HCT116 (cell line): ENCODE data around the gene POLD1.

Experiments used
- EZH2phosphoT487 ChIP-seq: fragments of 200-600 bp; IDR thresholded peaks from 2 replicates; pipeline ENCODE4 v1.6.1; 2018; ENCODE audit warnings: antibody characterized with exemption, borderline replicate concordance
- POLR2A ChIP-seq: IDR thresholded peaks from 2 replicates; pipeline ENCODE4 v1.7.0; 2011; ENCODE audit warnings: borderline replicate concordance; ENCODE audit not compliant: insufficient read depth, insufficient read length; ENCODE audit errors: extremely low read depth
- TCF7L2 ChIP-seq: IDR thresholded peaks from 2 replicates; pipeline ENCODE4 v1.7.0; 2011; ENCODE audit warnings: borderline replicate concordance, inconsistent platforms; ENCODE audit not compliant: insufficient read depth, insufficient read length; ENCODE audit errors: extremely low read depth
- TF ChIP-seq, protein P1 (sequence below): IDR thresholded peaks from 2 replicates; pipeline ENCODE4 v1.6.1; 2012
- TF ChIP-seq, protein P2 (sequence below), 3 experiments: fragments of 200-600 bp in 1 of 3; sonication (generic) in 1 of 3; IDR thresholded peaks in 2 of 3; conservative IDR thresholded peaks in 1 of 3; 2 replicates each; pipeline ENCODE4 v1.5.1; 2012 to 2017; ENCODE audit warnings: low read depth in 2 of 3, low read length in 2 of 3, antibody characterized with exemption in 1 of 3, borderline replicate concordance in 1 of 3, control low read depth in 1 of 3, mild to moderate bottlenecking in 1 of 3, mixed read lengths in 1 of 3, mixed run types in 1 of 3, moderate library complexity in 1 of 3; ENCODE audit not compliant: insufficient read depth in 1 of 3
- TF ChIP-seq, protein P3 (sequence below): IDR thresholded peaks from 2 replicates; pipeline ENCODE4 v1.6.1; 2012

DNA sequence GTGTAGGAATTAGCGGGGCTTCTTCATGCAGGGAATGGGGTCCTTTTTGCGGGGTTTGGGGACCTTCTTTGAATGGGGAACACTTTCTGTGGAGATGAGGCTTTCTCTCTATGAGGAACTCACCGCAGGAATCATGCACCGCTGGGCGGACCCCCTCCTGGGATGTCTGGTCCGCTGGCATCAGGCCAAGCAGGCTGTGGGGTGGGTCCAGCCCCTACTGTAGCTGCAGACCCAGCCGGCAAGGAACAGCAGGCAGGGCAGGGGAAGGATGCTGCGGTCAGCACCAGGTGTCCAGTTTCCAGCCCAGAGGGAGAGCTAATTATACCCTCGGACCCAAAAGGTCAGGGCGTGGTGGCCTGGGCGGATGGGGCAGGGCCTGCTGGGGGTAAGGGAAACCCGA is 50.4 kb downstream of the POLD1 start:
- TF ChIP-seq EZH2phosphoT487 (no peak), POLR2A (no peak), TCF7L2 (no peak)
- TF ChIP-seq, protein P1, sequence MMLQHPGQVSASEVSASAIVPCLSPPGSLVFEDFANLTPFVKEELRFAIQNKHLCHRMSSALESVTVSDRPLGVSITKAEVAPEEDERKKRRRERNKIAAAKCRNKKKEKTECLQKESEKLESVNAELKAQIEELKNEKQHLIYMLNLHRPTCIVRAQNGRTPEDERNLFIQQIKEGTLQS, result no peak
- TF ChIP-seq, protein P2, sequence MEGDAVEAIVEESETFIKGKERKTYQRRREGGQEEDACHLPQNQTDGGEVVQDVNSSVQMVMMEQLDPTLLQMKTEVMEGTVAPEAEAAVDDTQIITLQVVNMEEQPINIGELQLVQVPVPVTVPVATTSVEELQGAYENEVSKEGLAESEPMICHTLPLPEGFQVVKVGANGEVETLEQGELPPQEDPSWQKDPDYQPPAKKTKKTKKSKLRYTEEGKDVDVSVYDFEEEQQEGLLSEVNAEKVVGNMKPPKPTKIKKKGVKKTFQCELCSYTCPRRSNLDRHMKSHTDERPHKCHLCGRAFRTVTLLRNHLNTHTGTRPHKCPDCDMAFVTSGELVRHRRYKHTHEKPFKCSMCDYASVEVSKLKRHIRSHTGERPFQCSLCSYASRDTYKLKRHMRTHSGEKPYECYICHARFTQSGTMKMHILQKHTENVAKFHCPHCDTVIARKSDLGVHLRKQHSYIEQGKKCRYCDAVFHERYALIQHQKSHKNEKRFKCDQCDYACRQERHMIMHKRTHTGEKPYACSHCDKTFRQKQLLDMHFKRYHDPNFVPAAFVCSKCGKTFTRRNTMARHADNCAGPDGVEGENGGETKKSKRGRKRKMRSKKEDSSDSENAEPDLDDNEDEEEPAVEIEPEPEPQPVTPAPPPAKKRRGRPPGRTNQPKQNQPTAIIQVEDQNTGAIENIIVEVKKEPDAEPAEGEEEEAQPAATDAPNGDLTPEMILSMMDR (IDR thresholded peaks at IDR 0.05 in 2 of 3, conservative IDR thresholded peaks at IDR 0.05 in 1 of 3; ENCODE audit: borderline replicate concordance in 1 of 3, insufficient read depth in 1 of 3, low read depth in 2 of 3, low read length in 2 of 3), result no peak
- TF ChIP-seq, protein P3, sequence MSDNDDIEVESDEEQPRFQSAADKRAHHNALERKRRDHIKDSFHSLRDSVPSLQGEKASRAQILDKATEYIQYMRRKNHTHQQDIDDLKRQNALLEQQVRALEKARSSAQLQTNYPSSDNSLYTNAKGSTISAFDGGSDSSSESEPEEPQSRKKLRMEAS, result no peak
